ENCODE measurements around the gene TTC3. TPM values are rescaled to one million over a fixed set of nuclear protein-coding genes. Genes with fewer than 3 reads are reported as not detected.
"Not testable (repeated sequence)": the region's sequence is repeated elsewhere in the genome, so short reads cannot be mapped to it uniquely, and the experiment has no call there.

TTC3 gene
- total RNA-seq, 1 donor from 2014 or later: 255 TPM

GRCh38 chr21:37106998-37107397 is 33.9 kb downstream of the TTC3 start:
- peaks cover 35% of the 10 kb centered on the region for H3K9me3 Mint-ChIP-seq (ENCODE audit: low read depth)

GRCh38 chr21:37111029-37111428 is 38.0 kb downstream of the TTC3 start:
- H3K9me3 Mint-ChIP-seq (ENCODE audit: low read depth): peaks cover 34% of the 10 kb centered on the region
- peaks cover 63% of the 10 kb centered on the region for H3K36me3 Mint-ChIP-seq (ENCODE audit: insufficient read depth)

More at GRCh38 chr21:37106998-37107397, 33.9 kb downstream of the TTC3 start:
- Mint-ChIP-seq H3K27me3 (no peaks in the 10 kb centered on the region), H3K27ac (no peak overlapping the region), H3K4me3 (ENCODE audit: low read depth) (no peak overlapping the region), H3K4me1 (ENCODE audit: low read depth) (no peaks in the 10 kb centered on the region), H3K36me3 (ENCODE audit: insufficient read depth) (peaks cover 58% of the 10 kb centered on the region)
- TF ChIP-seq CTCF (IDR thresholded peaks at IDR 0.05; ENCODE audit: unreplicated experiment): no peak
- DNase-seq (ENCODE audit: low spot score, unreplicated experiment): no peak

GRCh38 chr21:37114301-37114700 is 41.2 kb downstream of the TTC3 start:
- peaks cover 41% of the 10 kb centered on the region for H3K36me3 Mint-ChIP-seq (ENCODE audit: insufficient read depth)
- not testable (repeated sequence) for H3K4me3 Mint-ChIP-seq (ENCODE audit: low read depth)

More at GRCh38 chr21:37111029-37111428, 38.0 kb downstream of the TTC3 start:
- not testable (repeated sequence) for H3K4me3 Mint-ChIP-seq (ENCODE audit: low read depth); H3K27ac Mint-ChIP-seq; H3K27me3 Mint-ChIP-seq; H3K4me1 Mint-ChIP-seq (ENCODE audit: low read depth); DNase-seq (ENCODE audit: low spot score, unreplicated experiment)

GRCh38 chr21:37116459-37116858 is 43.4 kb downstream of the TTC3 start:
- H3K4me1 Mint-ChIP-seq (ENCODE audit: low read depth): peaks cover 20% of the 10 kb centered on the region
- H3K27ac Mint-ChIP-seq; H3K9me3 Mint-ChIP-seq (ENCODE audit: low read depth); H3K4me3 Mint-ChIP-seq (ENCODE audit: low read depth); H3K27me3 Mint-ChIP-seq; DNase-seq (ENCODE audit: low spot score, unreplicated experiment): not testable (repeated sequence)
- peaks cover 29% of the 10 kb centered on the region for H3K36me3 Mint-ChIP-seq (ENCODE audit: insufficient read depth)

More at GRCh38 chr21:37114301-37114700, 41.2 kb downstream of the TTC3 start:
- DNase-seq (ENCODE audit: low spot score, unreplicated experiment); H3K27ac Mint-ChIP-seq; H3K27me3 Mint-ChIP-seq: not testable (repeated sequence)
- peaks cover 15% of the 10 kb centered on the region for H3K4me1 Mint-ChIP-seq (ENCODE audit: low read depth)
- peaks cover 11% of the 10 kb centered on the region for H3K9me3 Mint-ChIP-seq (ENCODE audit: low read depth)

GRCh38 chr21:37117204-37117603 is 44.1 kb downstream of the TTC3 start:
- TF ChIP-seq CTCF (IDR thresholded peaks at IDR 0.05; ENCODE audit: unreplicated experiment): no peak
- Mint-ChIP-seq H3K36me3 (ENCODE audit: insufficient read depth) (peaks cover 24% of the 10 kb centered on the region), H3K27me3 (no peaks in the 10 kb centered on the region), H3K9me3 (ENCODE audit: low read depth) (no peaks in the 10 kb centered on the region), H3K4me3 (ENCODE audit: low read depth) (no peak overlapping the region), H3K4me1 (ENCODE audit: low read depth) (peaks cover 20% of the 10 kb centered on the region), H3K27ac (no peak overlapping the region)
- no peak for DNase-seq (ENCODE audit: low spot score, unreplicated experiment)

GRCh38 chr21:37118187-37118826 is 45.3 kb downstream of the TTC3 start:
- H3K36me3 Mint-ChIP-seq (ENCODE audit: insufficient read depth): peaks cover 19% of the 10 kb centered on the region
- H3K9me3 Mint-ChIP-seq (ENCODE audit: low read depth): no peaks in the 10 kb centered on the region

More at GRCh38 chr21:37118187-37118826, 45.3 kb downstream of the TTC3 start:
- Mint-ChIP-seq H3K4me3 (ENCODE audit: low read depth) (no peak overlapping the region), H3K27ac (no peak overlapping the region), H3K27me3 (no peaks in the 10 kb centered on the region), H3K4me1 (ENCODE audit: low read depth) (peaks cover 20% of the 10 kb centered on the region)
- DNase-seq (ENCODE audit: low spot score, unreplicated experiment): no peak
- no peak for TF ChIP-seq CTCF (IDR thresholded peaks at IDR 0.05; ENCODE audit: unreplicated experiment)

All from progenitor cell of endocrine pancreas (in vitro differentiated cells).